T-helper 17 cell (primary cell): ENCODE results near the gene ARCN1. TPM values are rescaled to one million over a fixed set of nuclear protein-coding genes. Genes with fewer than 3 reads are reported as not detected.

Experiments
- ATAC-seq: fragments of 150-1000 bp; cut with Tn5 transposase; 2 replicates; pipeline ENCODE4 v1.10.0; 2021; ENCODE audit warnings: mild to moderate bottlenecking, moderate library complexity
- DNase-seq, 3 donors: peaks; one replicate each; pipeline versions ENCODE4 v3.0.0 to v3.0.0-alpha.2; 2020 to 2021
- H3K9me3 ChIP-seq: one replicate; pipeline ENCODE4 v1.7.0; 2013; ENCODE audit warnings: low read length, mild to moderate bottlenecking; ENCODE audit not compliant: control insufficient read depth, poor library complexity, severe bottlenecking
- H3K27ac Mint-ChIP-seq: one replicate; pipeline ENCODE4 v1.8.0; 2022; ENCODE audit warnings: mild to moderate bottlenecking, moderate library complexity, mixed read lengths
- H3K27me3 Mint-ChIP-seq: one replicate; pipeline ENCODE4 v1.8.0; 2022; ENCODE audit warnings: mixed read lengths
- H3K36me3 Mint-ChIP-seq: one replicate; pipeline ENCODE4 v1.8.0; 2022; ENCODE audit warnings: low read depth, mixed read lengths
- H3K4me1 Mint-ChIP-seq: one replicate; pipeline ENCODE4 v1.8.0; 2022; ENCODE audit warnings: mild to moderate bottlenecking, mixed read lengths
- H3K4me3 Mint-ChIP-seq: one replicate; pipeline ENCODE4 v1.8.0; 2022; ENCODE audit warnings: mild to moderate bottlenecking, moderate library complexity, mixed read lengths
- total RNA-seq, 4 donors: library from RNA in 2 of 4; stranded (reverse) in 2 of 4; gene quantifications; one replicate each; pipeline ENCODE4 v1.2.3 and lab custom pipeline; 2022 to 2026

Gene ARCN1
- total RNA-seq, 2 donors from 2014 or later = 86.2 to 87.5 TPM

- H3K27ac Mint-ChIP-seq = no peak overlapping the region
These were observed 39.1 kb upstream of the ARCN1 start for GRCh38 chr11:118532852-118533768.

DNA sequence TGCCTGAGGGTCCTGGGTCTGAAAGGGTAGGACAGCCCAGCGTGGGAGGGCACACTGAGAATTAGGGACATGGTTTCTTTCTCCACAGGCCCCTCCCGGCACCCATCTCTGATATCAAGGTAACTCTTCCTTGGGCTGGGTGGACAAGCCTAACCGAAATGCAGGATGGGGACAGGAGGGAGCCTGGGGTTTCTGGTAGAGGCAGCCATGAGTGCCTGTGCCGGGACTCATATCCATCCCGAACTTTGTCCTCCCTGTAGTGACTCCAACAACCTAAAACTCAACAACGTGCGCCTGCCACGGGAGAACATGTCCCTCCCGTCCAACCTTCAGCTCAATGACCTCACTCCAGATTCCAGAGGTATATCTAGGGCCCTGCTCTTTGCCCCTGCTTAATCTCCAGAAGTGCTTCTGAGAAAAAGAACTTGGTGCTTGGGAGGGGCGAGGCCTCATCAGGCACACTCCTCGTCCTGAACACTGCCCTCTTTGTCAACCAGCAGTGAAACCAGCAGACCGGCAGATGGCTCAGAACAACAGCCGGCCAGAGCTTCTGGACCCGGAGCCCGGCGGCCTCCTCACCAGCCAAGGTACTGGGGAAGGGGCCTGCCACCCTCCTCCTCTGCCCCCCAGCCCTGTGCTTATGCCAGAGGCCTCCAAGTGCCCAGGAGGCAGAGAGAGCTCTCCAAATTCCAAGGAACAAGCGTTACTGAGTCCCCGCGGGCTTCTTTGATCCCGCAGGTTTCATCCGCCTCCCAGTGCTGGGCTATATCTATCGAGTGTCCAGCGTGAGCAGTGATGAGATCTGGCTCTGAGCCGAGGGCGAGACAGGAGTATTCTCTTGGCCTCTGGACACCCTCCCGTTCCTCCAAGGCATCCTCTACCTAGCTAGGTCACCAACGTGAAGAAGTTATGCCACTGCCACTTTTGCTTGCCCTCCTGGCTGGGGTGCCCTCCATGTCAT is 38.2 kb upstream of the ARCN1 start:
- Mint-ChIP-seq H3K4me3 (no peak overlapping the region), H3K27me3 (no peaks in the 10 kb centered on the region), H3K4me1 (peaks cover 16% of the 10 kb centered on the region), H3K27ac (no peak overlapping the region), H3K36me3 (no peaks in the 10 kb centered on the region)
- ATAC-seq (no peak), DNase-seq (no peak)
- no peaks in the 10 kb centered on the region for H3K9me3 ChIP-seq

More at GRCh38 chr11:118532852-118533768, 39.1 kb upstream of the ARCN1 start:
- no peak overlapping the region for H3K4me3 Mint-ChIP-seq
- DNase-seq (no peak), ATAC-seq (no peak)
- H3K4me1 Mint-ChIP-seq = peaks cover 19% of the 10 kb centered on the region
- no peaks in the 10 kb centered on the region for H3K27me3 Mint-ChIP-seq
- no peaks in the 10 kb centered on the region for H3K9me3 ChIP-seq
- no peaks in the 10 kb centered on the region for H3K36me3 Mint-ChIP-seq

DNA sequence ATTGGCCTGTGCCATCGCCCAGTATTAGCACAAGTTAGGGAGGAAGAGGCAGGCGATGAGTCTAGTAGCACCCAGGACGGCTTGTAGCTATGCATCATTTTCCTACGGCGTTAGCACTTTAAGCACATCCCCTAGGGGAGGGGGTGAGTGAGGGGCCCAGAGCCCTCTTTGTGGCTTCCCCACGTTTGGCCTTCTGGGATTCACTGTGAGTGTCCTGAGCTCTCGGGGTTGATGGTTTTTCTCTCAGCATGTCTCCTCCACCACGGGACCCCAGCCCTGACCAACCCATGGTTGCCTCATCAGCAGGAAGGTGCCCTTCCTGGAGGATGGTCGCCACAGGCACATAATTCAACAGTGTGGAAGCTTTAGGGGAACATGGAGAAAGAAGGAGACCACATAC is 36.9 kb upstream of the ARCN1 start:
- Mint-ChIP-seq H3K4me1 (peaks cover 6% of the 10 kb centered on the region), H3K27me3 (no peaks in the 10 kb centered on the region), H3K27ac (no peak overlapping the region), H3K36me3 (no peaks in the 10 kb centered on the region), H3K4me3 (no peak overlapping the region)
- DNase-seq (no peak), ATAC-seq (no peak)
- no peaks in the 10 kb centered on the region for H3K9me3 ChIP-seq

DNA sequence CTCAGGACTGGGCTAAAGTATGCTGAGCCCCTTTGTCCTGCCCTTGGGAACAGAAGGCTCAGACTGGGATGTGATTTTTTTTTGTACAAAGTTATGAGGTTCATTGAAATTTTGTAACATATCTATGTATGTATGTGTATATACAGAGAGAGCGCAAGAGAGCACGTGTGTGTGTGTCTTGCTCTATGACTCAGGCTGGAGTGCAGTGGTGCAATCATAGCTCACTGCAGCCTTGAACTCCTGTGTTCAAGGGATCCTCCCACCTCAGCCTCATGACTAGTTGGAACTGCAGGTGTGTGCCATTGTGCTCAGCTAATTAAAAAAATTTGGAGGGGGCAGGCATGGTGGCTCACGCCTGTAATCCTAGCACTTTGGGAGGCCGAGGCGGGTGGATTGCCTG is 35.5 kb upstream of the ARCN1 start:
- Mint-ChIP-seq H3K4me3 (no peak overlapping the region), H3K4me1 (peaks cover 2% of the 10 kb centered on the region), H3K27ac (no peak overlapping the region), H3K36me3 (no peaks in the 10 kb centered on the region), H3K27me3 (no peaks in the 10 kb centered on the region)
- H3K9me3 ChIP-seq = no peaks in the 10 kb centered on the region
- DNase-seq (no peak), ATAC-seq (no peak)

DNA sequence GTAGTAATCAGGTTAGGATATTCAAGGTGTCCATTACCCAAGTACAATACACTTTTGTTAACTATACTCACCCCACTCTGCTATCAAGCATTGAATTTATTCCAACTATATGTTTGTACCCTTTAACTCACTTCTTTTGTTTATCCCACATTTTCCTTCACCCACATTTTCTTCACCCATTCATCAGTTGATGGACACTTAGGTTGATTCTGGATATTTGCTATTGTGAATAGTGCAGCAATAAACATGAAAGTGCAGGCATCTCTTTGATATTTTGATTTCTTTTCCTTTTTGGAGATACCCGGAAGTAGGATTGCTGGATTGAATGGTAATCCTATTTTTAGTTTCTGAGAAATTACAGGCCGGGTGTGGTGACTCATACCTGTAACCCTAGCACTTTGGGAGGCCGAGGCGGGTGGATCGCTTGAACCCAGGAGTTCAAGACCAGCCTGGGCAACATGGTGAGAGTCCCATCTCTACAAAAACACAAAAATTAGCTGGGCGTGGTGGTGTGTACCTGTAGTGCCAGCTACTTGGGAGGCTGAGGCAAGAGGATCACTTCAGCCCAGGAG is 34.7 kb upstream of the ARCN1 start:
- Mint-ChIP-seq H3K27ac (no peak overlapping the region), H3K4me3 (no peak overlapping the region), H3K36me3 (no peaks in the 10 kb centered on the region), H3K27me3 (no peaks in the 10 kb centered on the region), H3K4me1 (no peaks in the 10 kb centered on the region)
- no peaks in the 10 kb centered on the region for H3K9me3 ChIP-seq
- ATAC-seq = no peak
- no peak for DNase-seq

DNA sequence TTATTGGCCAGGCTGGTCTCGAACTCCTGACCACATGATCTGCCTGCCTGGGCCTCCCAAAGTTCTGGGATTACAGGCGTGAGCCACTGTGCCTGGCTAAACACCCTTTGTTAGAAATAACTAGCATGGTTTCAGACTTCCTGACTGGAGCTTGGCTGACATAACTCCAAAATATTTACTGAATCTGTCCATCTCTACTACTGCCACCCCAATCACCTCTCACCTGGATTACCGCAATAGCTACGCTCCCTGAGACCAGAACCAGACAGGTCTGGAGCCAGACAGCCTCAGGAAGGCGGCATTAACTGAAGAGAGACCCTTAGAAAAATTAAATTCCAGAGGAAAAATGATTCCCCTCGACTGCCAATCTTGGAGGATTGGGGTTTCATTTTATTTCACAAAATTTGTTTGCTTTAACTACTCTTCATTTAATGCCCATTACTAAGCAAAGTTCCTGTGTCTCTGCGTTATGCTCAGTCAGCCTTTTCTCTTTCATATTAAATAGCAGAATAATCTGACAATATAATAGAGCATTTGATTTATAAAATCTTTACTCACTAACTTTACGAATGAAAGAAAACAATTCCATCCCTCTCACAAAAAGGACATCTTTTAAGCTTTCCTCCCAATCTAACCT is 28.1 kb upstream of the ARCN1 start:
- ATAC-seq = no peak
- no peaks in the 10 kb centered on the region for H3K4me1 Mint-ChIP-seq
- no peak for DNase-seq
- H3K27ac Mint-ChIP-seq = no peak overlapping the region
- H3K9me3 ChIP-seq = no peaks in the 10 kb centered on the region
- H3K36me3 Mint-ChIP-seq = peaks cover 4% of the 10 kb centered on the region
- H3K4me3 Mint-ChIP-seq = no peak overlapping the region
- H3K27me3 Mint-ChIP-seq = no peaks in the 10 kb centered on the region

DNA sequence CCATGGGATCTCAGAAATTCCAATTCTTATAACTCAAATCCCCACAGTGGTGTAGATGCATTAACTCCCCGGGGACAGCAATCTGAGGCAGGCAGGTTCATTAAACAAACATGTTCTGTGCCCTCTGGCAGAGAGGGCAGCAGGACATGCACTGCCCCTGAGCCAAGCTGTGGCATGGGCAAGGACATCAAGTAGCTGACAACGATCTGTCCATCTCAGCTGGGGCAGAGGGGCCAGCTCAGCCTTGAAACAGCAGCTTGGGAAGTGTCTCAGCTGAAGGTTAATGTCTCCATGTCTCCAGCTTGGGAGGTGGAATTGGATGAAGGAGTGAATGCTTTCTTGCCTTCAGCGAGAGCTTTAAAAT is 27.6 kb upstream of the ARCN1 start:
- DNase-seq = no peak
- H3K36me3 Mint-ChIP-seq = peaks cover 4% of the 10 kb centered on the region
- no peak overlapping the region for H3K27ac Mint-ChIP-seq
- ATAC-seq = no peak
- H3K4me3 Mint-ChIP-seq = no peak overlapping the region
- no peaks in the 10 kb centered on the region for H3K4me1 Mint-ChIP-seq
- no peaks in the 10 kb centered on the region for H3K9me3 ChIP-seq
- no peaks in the 10 kb centered on the region for H3K27me3 Mint-ChIP-seq

DNA sequence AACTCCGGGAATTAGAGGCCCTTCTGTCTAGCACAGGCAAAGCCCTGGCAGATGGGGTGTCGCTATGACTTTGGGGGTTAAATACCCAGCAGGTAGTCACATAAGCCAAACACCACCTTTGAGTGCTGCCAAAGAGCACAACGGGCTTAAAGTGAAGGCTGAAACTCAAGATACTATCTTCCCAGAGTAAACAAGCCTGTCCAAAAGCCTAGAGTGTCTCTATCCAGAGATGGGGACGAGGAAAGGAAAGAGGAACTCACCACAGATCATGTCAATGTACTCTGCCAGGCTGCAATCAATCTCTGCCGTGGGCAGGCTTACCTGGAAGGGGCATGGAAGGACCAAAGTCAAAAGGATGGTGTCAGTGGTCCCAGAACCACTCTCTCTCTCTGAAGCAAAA is 26.7 kb upstream of the ARCN1 start:
- no peak for ATAC-seq
- H3K27me3 Mint-ChIP-seq = no peaks in the 10 kb centered on the region

GRCh38 chr11:118547132-118547531 is 25.1 kb upstream of the ARCN1 start:
- ATAC-seq = no peak
- H3K36me3 Mint-ChIP-seq = peaks cover 4% of the 10 kb centered on the region

More for the DNA sequence above, 26.7 kb upstream of the ARCN1 start:
- peak overlapping the region; percentile 29 for H3K27ac Mint-ChIP-seq
- H3K4me1 Mint-ChIP-seq = no peaks in the 10 kb centered on the region
- peaks cover 4% of the 10 kb centered on the region for H3K36me3 Mint-ChIP-seq
- H3K4me3 Mint-ChIP-seq = no peak overlapping the region
- H3K9me3 ChIP-seq = no peaks in the 10 kb centered on the region
- no peak for DNase-seq

DNA sequence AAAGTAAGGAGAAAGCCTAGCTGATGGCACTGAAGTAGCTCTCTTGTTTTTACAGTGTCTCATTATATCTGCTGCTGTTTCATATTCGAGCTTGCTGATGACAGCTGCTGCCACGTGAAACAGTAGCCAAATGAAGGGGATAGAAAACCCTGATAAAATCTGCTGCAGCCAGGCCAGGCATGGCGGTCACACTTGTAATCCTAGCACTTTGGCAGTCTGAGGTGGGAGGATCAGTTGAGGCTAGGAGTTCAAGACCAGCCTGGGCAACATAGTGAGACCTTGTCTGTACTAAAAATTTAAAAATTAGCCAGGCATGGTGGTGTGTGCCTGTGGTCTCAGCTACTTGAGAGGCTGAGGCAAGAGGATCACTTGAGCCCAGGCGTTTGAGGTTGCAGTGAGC is 19.9 kb upstream of the ARCN1 start:
- Mint-ChIP-seq H3K27ac (no peak overlapping the region), H3K36me3 (peaks cover 9% of the 10 kb centered on the region), H3K27me3 (no peaks in the 10 kb centered on the region), H3K4me1 (peaks cover 2% of the 10 kb centered on the region), H3K4me3 (no peak overlapping the region)
- H3K9me3 ChIP-seq = no peaks in the 10 kb centered on the region
- ATAC-seq = no peak
- no peak for DNase-seq

More at GRCh38 chr11:118547132-118547531, 25.1 kb upstream of the ARCN1 start:
- H3K9me3 ChIP-seq = no peaks in the 10 kb centered on the region
- no peaks in the 10 kb centered on the region for H3K27me3 Mint-ChIP-seq
- no peaks in the 10 kb centered on the region for H3K4me1 Mint-ChIP-seq
- DNase-seq = no peak
- no peak overlapping the region for H3K27ac Mint-ChIP-seq
- H3K4me3 Mint-ChIP-seq = no peak overlapping the region

DNA sequence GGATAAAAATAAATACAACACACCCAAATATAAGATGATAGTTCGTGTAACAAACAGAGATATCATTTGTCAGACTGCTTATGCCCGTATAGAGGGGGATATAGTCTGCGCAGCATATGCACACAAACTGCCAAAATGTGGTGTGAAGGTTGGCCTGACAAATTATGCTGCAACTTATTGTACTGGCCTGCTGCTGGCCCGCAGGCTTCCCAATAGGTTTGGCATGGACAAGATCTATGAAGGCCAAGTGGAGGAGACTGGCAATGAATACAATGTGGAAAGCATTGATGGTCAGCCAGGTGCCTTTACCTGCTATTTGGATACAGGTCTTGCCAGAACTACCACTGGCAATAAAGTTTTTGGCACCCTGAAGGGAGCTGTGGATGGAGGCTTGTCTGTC is 11.4 kb upstream of the ARCN1 start:
- ATAC-seq (no peak), DNase-seq (no peak)
- no peak overlapping the region for H3K27ac Mint-ChIP-seq
- no peak overlapping the region for H3K4me3 Mint-ChIP-seq
- H3K27me3 Mint-ChIP-seq = no peaks in the 10 kb centered on the region
- peaks cover 3% of the 10 kb centered on the region for H3K36me3 Mint-ChIP-seq
- H3K9me3 ChIP-seq = no peaks in the 10 kb centered on the region
- peaks cover 13% of the 10 kb centered on the region for H3K4me1 Mint-ChIP-seq

GRCh38 chr11:118565051-118565450 is 7.2 kb upstream of the ARCN1 start:
- ATAC-seq = no peak
- Mint-ChIP-seq H3K4me3 (peak overlapping the region; percentile 19), H3K4me1 (peaks cover 16% of the 10 kb centered on the region), H3K27ac (peak overlapping the region; percentile 90), H3K36me3 (peaks cover 3% of the 10 kb centered on the region), H3K27me3 (no peaks in the 10 kb centered on the region)
- no peaks in the 10 kb centered on the region for H3K9me3 ChIP-seq
- no peak for DNase-seq

GRCh38 chr11:118569670-118570069 is 2.5 kb upstream of the ARCN1 start:
- H3K4me1 Mint-ChIP-seq = peaks cover 23% of the 10 kb centered on the region
- H3K4me3 Mint-ChIP-seq = no peak overlapping the region
- DNase-seq (no peak), ATAC-seq (no peak)
- H3K27ac Mint-ChIP-seq = no peak overlapping the region
- peaks cover 2% of the 10 kb centered on the region for H3K36me3 Mint-ChIP-seq
- H3K27me3 Mint-ChIP-seq = no peaks in the 10 kb centered on the region
- no peaks in the 10 kb centered on the region for H3K9me3 ChIP-seq
